HG02870 (cell line): ENCODE data around the gene CTRB2.

Source experiments
- ATAC-seq: cut with Tn5 transposase; IDR thresholded peaks from one replicate; pipeline ENCODE4 v1.9.1; 2021; ENCODE audit warnings: mild to moderate bottlenecking, moderate library complexity; ENCODE audit not compliant: unreplicated experiment

CTRB2 gene

DNA sequence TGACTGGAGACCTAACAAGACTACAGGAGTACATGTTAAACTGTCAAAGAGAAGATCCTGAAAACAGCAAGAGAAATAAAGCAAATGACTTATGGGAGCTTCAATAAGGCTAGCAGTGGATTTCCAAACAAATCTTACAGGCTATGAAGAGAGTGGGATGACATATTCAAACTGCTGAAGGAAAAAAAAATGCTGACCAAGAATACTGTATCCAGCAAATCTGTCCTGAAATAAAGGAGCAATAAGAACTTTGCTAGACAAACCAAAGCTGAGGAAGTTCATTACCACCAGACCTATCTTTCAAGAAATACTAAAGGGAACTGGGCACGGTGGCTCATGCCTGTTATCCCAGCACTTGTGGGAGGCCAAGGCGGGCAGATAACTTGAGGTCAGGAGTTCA, 30.0 kb downstream of the CTRB2 start:
- ATAC-seq: no peak

DNA sequence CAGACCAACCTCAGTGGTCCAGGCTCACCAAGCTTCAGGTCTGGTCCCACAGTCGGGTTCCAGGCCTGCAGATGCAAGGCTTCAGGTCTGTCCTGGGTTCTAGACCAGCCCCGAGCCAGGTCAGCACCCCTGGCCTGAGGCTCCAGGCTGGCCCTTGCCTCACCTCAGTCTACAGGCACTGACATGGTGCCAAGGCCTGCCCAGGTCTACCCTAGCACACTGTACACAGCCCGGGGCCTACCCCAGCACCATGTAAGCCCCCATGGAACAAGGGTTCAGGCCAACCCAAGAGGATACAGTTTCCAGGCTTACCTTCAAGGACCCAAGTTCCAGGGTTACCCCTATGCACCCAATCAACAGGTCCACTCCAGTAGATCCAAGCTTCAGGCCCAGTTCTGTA, 31.9 kb downstream of the CTRB2 start:
- ATAC-seq: no peak

DNA sequence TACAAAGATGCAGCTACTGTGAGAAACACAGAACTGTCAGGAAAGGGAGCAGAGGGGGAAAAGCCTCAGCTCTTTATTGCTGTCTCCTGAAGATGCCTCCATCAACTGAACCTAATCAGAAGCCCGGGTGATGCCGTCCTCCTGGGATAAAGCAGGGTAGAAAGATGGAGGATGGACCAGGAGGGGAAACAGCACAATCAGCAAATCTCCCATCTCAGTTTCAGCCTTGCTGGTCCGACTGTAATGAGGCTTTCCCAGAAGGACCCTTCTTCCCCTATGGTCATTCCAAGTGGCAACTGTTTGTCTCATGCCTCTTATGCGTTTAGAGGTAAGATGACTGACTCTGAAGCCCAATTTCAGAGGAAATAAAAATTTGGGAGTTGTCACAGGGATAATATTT, 34.4 kb downstream of the CTRB2 start:
- ATAC-seq: no peak

DNA sequence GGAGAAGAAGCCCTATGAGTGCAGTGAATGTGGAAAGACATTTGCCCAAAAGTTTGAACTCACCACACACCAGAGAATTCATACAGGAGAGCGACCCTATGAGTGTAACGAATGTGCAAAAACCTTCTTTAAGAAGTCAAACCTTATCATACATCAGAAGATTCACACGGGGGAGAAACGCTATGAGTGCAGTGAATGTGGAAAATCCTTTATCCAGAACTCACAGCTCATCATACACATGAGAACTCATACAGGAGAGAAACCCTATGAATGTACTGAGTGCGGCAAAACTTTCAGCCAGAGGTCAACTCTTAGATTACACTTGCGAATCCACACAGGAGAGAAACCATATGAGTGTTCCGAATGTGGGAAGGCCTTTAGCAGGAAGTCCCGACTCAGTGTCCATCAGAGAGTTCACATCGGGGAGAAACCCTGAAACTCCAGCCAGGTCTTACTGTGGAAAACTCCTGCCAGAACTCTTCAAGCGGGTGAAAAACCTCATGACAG, 37.0 kb downstream of the CTRB2 start:
- no peak for ATAC-seq

DNA sequence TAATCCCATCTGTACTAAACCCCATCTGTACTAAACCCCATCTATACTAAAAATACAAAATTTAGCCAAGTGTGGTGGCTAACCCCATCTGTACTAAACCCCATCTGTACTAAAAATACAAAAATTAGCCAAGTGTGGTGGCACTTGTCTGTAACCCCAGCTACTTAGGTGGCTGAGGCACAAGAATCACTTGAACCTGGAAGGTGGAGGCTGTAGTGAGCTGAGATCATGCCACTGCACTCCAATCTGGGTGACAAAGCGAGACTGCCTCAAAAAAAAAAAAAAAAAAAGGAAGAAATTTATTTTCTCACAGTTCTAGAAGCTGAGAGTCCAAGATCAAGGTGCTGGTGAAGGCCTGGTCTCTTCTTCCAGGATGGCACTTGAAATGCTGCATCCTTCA, 46.6 kb downstream of the CTRB2 start:
- ATAC-seq: no peak
